NCI-H774 (cell line): ENCODE results near the gene PLCB1.

Experiments
- DNase-seq: peaks from one replicate; lab custom pipeline; 2025; lab: John Stamatoyannopoulos, UW

PLCB1 gene

DNA sequence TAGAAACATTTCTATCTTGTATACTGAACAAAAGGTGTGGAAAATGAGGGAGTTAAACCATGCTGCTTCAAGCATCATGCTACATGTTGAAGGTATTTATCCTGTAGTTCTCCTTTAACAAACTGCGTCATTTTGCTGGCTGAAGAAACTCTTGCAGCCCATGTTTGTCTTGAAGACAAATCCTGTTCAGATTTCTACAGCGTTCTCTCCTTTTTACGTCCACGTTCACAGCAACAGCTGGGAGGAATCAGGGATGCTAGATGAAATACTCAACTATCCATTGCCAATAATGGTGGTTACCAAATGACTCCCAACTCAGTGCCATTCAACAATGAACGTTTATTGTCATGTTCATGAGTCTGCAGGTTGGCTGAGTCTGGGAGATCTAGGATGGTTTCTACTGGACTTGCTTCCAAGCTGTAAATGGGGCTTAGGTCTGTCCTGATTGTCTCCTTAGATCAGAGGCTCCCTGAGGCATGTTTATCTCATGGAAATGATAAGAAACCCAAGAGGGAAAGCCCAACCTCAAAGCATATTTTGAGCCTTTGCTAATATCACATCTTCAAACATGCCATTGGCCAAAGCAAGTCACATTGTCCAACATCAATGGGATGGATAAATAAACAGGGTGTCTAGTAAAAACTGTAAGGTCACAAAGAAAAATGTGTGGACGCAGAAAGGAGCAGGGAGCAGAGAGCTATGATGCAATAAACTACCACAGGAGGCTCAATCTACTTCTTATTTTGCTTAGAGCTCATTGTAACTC is 2.7 kb upstream of the PLCB1 start:
- no peak for DNase-seq

DNA sequence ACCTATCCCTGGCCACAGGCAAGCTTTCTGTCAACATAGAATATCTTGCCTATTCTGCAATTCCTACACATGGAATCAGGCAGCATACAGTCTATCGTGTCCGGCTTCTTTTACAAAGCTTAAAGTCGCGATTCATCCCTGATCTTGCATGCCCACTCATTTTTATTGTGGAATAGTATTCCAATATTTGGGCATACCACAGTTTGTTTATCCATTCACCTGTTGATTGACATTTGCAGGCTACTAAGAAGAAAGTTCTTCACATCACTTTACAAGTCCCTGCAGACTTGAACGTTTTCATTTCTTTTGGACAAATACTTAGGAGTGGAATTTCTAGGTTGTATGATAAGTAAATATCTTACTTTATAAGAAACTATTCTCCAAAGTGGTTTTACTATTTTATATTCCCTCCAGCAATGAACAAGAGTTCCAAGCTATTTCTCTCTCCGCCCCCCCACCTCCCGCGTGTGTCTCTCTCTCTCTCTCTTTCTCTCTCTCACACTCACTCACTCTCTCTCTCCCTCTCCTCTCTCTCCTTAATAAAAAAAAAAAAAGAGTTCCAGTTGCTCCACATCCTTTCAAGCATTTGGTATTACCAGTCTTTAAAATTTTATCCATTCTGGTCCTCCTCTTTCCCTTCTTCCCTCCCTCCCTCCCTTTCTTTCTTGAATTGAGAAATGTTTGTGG is 1.1 kb upstream of the PLCB1 start:
- DNase-seq, result no peak

DNA sequence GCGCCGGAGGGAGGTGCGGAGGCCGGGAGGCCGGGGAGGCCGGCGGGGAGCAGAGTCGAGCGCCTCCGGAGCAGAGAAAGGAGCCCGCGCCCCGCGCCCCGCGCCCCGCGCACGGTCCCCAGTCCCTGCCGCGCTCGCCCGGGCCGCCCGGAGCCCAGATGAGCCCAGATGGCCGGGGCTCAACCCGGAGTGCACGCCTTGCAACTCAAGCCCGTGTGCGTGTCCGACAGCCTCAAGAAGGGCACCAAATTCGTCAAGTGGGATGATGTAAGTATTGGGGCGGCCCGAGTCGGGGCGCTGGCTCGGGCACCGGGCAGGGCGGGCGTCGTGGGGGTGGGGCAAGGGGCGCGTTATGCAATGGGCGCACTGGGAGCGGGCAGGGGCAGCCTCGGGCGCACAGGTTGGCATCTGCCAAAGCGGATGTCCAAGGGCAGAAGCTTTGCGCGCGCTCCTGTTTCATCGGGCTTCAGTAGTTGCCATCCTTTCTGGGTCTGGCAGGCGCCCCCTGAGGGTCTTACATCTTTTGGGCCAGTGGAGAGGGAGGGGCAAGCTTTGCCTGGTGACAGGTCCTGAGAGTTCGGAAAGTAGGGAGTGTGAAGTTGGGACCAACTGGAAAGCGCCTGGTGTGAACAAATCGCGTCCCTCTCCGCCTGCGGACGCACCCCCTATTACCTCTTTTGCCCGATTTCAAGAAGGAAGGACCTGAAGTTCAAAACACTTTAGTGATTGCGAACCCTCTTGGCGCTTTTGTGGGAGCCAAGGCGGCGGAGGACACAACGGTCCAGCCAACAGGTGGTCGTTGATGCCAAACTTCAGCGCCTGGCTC is 631 bp downstream of the PLCB1 start:
- no peak for DNase-seq

DNA sequence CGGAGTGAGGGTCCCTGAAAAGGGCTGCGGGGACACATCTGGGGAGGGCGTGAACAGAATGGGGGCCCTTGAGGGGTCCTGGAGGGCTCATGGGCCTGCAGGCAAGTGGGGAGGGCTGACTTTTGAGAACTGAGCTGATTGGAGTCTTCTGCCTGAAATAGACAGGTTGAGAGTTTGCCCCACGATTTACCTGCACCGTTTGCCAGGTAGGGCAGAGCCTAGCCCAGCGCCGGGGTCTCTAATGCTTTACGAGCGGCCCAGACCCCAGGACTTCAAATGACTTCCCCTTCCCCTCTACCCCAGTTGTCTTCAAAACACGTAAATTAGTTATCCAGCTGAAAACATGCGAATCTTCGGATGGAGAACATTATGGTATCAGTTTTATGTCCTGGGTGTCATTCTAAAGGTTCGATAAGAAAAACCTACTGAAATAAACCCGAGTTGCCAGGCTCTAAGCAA is 1.3 kb downstream of the PLCB1 start:
- no peak for DNase-seq

DNA sequence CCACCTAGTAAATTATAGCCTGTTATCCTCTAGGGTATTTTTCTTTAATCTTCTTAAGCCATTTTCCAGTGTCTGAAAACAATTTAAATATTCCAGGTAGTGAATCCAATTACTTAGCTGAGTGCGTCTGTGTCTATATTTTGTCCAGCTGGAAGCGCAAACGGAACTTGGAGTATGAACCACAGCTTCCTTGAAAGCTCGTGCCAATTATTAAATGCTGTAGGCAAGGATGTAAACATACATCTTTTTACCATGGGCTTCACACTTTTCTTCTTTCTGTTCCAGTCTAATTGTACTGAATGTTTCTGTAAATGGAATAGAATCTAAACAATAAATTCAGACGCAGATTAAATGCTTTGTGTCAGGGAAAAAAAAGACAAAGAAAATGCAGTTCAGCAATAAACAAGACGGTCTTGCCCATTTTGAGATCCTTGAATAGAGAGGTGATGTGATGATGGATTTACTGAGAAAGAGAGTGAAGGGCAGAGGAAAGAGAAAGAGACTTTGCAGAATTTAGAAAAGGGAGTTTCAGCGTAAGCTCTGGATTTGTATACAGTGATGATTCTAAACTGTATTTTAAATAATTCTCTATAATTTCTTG is 1.9 kb downstream of the PLCB1 start:
- no peak for DNase-seq

DNA sequence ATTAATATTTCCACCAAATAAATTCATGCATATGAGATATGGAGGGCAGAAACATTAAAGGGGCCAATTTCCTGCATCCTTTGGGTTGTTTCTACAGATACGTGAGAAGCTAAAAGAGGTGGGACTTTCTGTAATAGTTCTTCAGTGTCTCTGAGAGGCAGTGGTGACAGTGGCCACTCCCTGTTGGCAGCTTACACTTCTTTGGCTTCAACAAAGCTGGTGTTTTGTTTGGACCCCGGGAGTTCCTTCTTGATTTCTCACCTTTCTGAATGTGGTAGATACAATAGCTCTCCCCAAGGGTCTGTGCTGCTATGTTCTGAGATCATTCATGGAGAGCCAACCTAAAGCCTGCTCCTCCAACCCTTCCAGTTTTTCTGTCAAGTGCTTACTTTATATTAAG is 7.8 kb downstream of the PLCB1 start:
- no peak for DNase-seq

DNA sequence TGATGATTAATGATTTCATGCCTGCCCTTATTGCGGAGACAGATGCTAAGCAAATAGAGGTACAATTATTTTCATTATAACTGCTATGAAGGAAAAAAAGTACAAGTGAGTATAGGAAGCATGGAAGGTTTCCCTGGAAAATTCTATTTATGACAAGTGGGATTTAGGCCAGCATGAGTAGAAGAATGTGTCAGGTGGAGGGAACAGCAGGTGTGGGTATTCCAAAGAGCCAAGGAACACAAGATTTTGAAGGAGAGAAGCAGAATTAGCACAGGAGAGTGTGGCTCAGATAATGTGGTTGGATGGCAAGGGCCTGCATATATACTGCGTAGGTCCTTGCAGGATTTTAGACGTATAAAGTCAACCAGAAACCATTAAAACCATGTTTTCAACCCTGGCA is 11.4 kb downstream of the PLCB1 start:
- no peak for DNase-seq

DNA sequence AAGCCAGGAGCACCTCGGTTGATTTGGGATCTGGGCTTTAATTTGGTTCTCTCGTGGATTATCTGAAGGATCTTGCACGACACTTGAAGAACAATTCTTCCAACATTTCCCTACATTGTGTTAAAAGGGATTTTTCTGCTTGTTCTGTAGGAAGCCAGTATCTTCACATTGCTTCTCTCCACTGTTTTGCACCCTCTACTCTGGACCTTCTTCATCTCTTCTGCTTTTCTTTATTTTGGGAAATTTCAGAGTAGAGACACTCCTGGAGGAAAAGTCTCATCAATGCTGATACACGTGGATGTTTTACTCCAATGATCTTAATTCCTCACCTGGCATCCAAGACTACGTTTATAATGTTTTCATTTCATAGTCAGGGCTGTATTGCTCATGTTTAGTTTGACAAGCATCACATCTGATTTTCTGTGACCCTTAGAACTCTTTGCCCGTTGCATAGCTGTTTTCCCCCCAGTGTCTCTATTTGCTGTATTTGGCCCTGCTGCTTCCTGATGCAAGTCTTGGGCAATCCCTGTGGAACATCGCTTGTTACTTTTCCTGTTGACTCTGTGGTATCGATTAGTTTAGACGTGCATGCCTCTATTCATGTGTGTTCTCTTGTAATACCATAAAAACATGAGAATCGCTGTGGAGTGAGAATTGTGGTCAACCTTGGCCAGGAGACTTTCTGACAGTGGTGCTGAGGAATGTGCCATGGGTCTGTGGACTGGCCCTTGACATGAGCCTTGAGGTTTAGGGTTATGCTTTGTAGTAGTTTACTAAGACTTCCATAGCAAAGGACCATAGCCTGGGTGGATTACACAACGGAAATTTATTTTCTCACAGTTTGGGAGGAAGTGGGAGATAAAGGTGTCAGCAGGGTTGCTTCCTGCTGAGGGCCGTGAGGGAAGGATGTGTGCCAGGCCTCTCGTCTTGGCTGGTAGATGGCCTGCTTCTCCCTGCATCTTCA is 12.5 kb downstream of the PLCB1 start:
- DNase-seq, result no peak

DNA sequence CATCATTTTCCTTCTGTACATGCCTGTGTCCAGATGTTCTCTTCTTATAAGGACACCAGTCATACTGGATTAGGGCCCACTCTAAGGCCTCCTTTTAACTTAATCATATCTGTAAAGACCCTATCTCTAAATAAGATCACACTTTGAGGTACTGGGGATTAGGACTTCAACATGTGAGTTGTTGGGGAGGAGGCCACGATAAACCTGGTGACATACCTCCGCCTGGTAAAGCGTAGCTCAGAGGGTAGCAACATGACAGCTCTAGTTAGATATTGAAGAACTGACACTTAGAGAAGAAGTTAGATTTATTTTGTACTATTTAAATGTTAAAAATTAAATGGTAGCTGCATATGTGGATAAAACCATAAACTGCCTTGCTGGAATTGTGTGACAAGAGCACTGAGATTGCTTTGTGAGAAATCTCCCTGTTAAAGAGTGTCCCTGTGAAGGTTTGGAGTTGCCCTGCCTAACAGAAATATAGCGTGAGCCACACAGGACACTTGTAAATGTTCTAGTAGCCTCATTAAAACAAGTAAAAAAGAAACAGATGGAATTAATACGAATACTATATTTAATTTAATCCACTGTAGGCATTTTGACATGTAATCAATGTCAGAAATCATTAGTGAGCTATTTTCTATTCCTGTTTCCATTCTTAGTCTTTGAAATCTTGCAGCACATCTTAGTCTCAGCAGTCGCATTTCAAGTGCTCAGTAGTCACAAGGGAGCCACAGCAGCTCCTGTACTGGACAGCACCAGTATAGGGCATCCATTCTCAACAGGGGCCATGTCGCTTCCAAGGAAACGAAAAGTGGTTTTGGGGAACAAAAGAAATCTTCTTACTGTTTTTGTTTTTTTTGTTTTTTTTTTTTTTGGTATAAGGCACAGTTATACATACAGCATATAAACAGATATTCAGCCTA is 13.4 kb downstream of the PLCB1 start:
- no peak for DNase-seq

DNA sequence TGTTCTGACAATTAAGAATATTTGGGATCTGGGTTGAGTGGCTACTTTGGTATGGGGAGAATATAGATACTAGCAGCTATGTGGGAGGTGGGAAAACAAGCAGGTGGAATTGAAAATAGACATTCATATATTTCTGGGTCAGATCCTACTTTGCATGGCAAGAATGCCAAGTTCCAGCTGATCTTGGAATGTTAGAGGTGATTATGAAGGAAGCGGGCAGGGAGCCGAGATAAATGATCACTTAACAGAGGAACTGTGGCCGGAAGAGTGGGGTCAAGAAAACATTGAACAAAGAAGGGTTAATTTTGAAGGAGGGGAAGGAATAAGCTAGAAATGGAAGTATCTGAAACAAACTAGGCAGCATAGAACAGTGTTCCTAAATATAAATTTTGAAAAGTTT is 15.4 kb downstream of the PLCB1 start:
- DNase-seq, result no peak

DNA sequence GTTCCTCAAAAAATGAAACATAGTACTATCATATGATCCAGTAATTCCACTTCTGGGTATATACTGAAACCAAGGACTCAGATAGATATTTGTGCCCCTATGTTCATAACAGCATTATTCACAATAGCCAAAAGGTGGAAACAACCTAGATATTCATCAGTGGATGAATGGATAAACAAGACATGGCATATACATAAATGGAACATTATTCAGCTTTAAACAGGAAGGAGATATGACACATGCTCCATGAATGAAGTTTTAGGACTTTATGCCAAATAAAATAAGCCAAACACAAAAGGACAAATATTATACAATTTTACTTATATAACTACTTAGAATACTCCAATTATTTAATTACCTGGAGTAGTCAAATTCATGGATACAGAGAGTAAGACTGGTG is 16.4 kb downstream of the PLCB1 start:
- DNase-seq, result no peak

DNA sequence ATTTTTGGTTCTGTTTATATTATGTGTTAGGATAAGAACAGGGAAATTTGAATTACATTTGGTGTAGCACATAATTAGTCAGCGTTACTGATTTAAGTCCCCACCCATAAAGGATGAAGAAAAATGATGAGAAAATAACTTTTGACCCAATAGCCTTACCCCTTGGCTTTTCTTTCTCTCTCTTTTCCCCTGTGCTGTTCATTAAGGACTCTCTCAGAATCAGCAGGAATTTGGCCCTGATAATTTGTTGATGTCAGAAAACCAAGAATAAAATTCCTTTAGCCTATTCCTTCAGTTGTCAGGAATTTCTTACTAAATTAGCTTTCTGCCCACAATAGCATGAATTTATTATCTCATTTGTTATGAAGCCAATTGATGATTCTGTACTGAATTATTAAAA is 18.5 kb downstream of the PLCB1 start:
- DNase-seq, result no peak

DNA sequence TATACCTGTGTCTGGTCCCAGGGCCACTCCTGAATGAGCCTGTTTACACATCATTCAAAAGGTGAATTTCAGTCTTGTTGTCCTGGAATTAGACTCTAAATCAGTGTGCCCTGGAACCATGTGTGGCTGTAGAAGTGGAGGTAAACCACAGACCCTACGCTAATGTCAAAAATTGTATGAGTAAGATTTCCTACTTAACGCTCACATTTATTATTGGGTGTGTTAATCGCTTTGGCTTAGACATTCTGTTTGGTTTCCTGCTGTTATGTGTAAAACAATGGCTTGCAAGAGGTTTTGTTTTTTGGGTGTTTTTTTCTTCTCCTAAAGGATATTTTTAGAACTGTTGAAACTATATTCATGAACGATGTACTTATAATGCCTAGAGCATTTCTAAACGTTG is 19.3 kb downstream of the PLCB1 start:
- DNase-seq, result no peak

DNA sequence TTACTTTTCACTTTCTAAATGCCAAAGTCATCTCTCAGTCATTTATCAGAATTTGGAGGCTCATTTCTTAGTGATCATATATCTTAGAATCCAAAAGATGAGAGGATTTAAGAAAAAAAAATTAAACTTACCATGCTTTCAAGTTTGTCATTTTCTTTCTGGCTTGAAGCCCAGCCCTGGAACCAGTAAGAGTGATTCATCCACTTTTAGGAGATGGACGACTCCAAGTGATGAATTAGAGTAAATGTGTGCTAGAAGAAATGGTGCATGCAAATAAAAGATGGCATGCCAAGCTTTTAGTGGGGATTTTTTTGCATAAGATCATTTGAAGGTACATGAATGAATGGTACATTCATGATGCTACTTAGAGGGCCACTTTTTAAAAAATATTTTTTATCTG is 20.1 kb downstream of the PLCB1 start:
- DNase-seq, result no peak

DNA sequence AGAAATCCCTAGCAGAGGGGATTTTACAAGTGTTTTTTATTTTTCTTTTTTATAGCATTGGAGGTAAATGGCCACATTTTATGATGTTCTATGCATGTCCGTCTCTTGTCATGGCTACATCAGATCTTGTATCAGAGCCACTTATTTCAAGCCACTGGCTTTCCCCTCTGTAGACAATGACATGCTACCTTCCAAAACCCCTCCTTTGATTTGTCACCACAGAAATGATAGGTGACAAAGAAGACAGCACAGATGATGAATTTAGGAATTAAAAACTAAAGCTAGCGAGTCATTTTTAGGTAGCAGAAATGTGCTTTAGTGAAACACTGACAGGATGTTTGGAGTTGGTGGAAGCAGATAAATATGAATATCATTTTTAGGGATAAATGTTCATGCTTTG is 20.8 kb downstream of the PLCB1 start:
- DNase-seq, result no peak

DNA sequence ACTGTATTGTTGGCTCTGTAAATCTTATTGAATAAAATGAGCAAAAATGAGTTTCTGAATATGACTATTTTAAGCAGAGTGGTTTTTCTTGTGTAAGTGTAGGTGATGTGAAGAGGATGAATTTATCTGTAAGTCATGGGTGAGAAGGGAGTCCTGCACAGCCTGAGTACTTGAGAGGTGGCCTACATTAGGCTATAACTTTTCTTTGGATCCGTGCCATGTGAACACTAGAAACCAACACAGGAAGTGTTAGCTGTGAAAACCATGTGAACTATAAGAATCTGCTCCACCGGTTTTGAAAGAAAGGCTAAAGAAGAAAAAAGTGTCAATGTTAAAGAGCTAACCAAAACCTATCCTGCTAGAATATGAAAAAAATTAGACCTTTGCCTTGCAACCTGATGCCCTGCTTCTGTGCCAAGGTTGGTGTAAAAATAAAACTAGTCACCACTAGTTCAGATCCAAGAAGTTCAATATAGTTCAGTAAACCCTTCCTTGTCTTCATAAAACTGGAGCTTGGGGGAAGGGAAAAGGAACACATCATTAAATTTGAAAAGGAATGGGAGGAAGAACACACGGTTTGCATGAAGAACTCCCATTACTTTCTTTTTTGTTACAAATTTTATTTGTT is 21.3 kb downstream of the PLCB1 start:
- no peak for DNase-seq

DNA sequence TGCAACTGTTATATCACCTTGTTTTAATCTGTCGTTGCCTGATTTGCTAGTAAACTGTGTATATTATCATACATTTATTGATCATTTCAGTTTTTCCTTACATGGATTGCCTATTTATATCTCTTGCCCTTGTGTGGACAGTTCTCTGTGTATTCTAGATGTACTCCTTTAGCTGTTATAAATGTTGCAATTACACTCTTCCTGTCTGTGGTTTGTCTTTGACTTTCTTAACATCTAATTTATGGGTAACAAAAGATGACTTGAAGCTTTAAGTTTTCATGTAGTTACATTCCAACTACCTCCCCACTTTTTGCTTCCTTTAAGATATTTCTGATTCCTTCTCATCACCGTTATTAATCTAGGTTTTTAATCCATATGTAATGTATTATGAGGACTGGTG is 22.6 kb downstream of the PLCB1 start:
- no peak for DNase-seq

DNA sequence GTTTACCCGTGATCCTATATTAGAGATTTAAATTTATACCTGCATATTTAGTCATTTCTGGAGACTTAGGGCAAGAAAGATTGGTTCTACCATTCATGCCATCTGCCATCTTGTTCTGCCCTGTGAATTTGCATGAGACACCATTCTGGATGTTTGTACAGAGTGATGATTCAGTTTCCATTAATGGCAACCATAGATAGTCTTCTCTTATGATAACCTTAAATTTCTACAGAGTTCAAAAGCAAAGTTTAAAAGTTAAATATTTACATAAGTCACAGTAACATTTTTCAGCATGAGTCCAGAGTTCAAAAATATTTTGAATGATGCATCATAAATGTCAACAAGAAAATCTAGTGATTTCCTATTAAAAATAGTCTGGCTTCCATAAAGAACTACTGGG is 23.2 kb downstream of the PLCB1 start:
- no peak for DNase-seq

DNA sequence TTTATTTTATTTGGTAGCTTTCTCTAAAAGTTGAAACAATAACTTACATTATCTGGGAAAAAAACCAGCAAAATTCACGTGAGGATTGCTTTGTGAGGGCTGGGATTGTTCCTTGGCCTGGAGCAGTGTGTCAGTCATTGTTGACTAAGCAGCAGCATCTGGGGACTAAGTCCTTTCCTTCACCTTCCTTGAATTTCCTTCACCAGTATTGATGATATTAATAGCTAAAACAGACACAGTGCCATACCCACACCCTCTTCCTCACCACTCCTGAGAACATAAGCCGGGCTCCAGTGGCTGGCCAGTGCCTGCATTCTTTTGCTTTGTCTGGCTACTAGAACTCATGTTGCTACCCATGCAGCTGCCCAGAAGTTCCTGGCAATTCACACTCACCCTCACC is 23.7 kb downstream of the PLCB1 start:
- no peak for DNase-seq
